Karpas-422 (cell line): ENCODE results near the gene KLHL36. TPM values are rescaled to one million over a fixed set of nuclear protein-coding genes. Genes with fewer than 3 reads are reported as not detected.
A peak's percentile ranks its signal among the peaks of the same experiment; 100 is the strongest.
"Not testable (repeated sequence)": the region's sequence is repeated elsewhere in the genome, so short reads cannot be mapped to it uniquely, and the experiment has no call there.

Source experiments
- DNase-seq: peaks from one replicate; pipeline ENCODE4 v3.0.0-alpha.2; 2015
- H2AFZ ChIP-seq: fragments of 200-600 bp; sonication (generic); 2 replicates; pipeline ENCODE4 v1.6.1; 2014; ENCODE audit warnings: antibody characterized with exemption, low read length, mixed read lengths
- H3K27ac ChIP-seq: fragments of 200-600 bp; sonication (generic); 2 replicates; pipeline ENCODE4 v1.5.1; 2014; ENCODE audit warnings: mild to moderate bottlenecking, low read length, moderate library complexity
- H3K27me3 ChIP-seq: fragments of 200-600 bp; sonication (generic); 2 replicates; pipeline ENCODE4 v1.6.1; 2014; ENCODE audit warnings: low read length, mixed read lengths
- H3K36me3 ChIP-seq: fragments of 200-600 bp; sonication (generic); 2 replicates; pipeline ENCODE4 v1.6.1; 2014; ENCODE audit warnings: low read length, mixed read lengths; ENCODE audit not compliant: insufficient read depth
- H3K4me1 ChIP-seq: fragments of 200-600 bp; sonication (generic); 2 replicates; pipeline ENCODE4 v1.6.1; 2014; ENCODE audit warnings: mild to moderate bottlenecking, low read length, mixed read lengths
- H3K4me2 ChIP-seq: fragments of 200-600 bp; sonication (generic); 2 replicates; pipeline ENCODE4 v1.6.1; 2014; ENCODE audit warnings: low read length, low read depth, mild to moderate bottlenecking; ENCODE audit not compliant: poor library complexity, severe bottlenecking
- H3K4me3 ChIP-seq: fragments of 200-600 bp; sonication (generic); 2 replicates; pipeline ENCODE4 v1.5.1; 2014; ENCODE audit warnings: mild to moderate bottlenecking, antibody characterized with exemption, low read length, mixed read lengths
- H3K79me2 ChIP-seq: fragments of 200-600 bp; sonication (generic); 2 replicates; pipeline ENCODE4 v1.6.1; 2014; ENCODE audit warnings: mild to moderate bottlenecking, low read length, mixed read lengths
- H3K9ac ChIP-seq: fragments of 200-600 bp; sonication (generic); 2 replicates; pipeline ENCODE4 v1.6.0; 2014; ENCODE audit warnings: low read length
- H3K9me2 ChIP-seq: fragments of 200-600 bp; sonication (generic), shearing (Covaris generic); replicated peaks from 2 replicates; pipeline ENCODE4 v1.6.0; 2014; ENCODE audit warnings: mild to moderate bottlenecking, low read length, moderate library complexity; ENCODE audit not compliant: insufficient read depth
- H3K9me3 ChIP-seq: fragments of 300-700, 200-600 bp; sonication (generic); 2 replicates; pipeline ENCODE4 v1.6.1; 2014; ENCODE audit warnings: low read length, mixed read lengths
- H4K20me1 ChIP-seq: fragments of 200-600 bp; sonication (generic); 2 replicates; pipeline ENCODE4 v1.6.1; 2014; ENCODE audit warnings: mild to moderate bottlenecking, antibody characterized with exemption, low read length, low read depth; ENCODE audit not compliant: insufficient read depth
- total RNA-seq: library from RNA; depleted of rRNA; stranded (reverse); fragments of >200 nt; shearing (Covaris generic); gene quantifications from 2 replicates; pipeline ENCODE4 v1.2.3, GENCODE V29; 2014; ENCODE audit warnings: low replicate concordance

The KLHL36 gene
- total RNA-seq, 1 experiment from 2014 or later, result 25.6 TPM

GRCh38 chr16:84683691-84684591 lies 35.6 kb downstream of the KLHL36 start:
- Histone ChIP-seq H3K79me2 (no peaks in the 10 kb centered on the region), H3K9me3 (no peaks in the 10 kb centered on the region), H3K4me2 (no peak overlapping the region), H3K4me1 (peaks cover 8% of the 10 kb centered on the region), H2AFZ (no peak overlapping the region), H4K20me1 (no peaks in the 10 kb centered on the region), H3K27me3 (no peaks in the 10 kb centered on the region), H3K9ac (no peak overlapping the region), H3K27ac (no peak overlapping the region), H3K9me2 (no peaks in the 10 kb centered on the region), H3K4me3 (no peak overlapping the region), H3K36me3 (no peaks in the 10 kb centered on the region)
- DNase-seq, result no peak

GRCh38 chr16:84684592-84684965 lies 36.3 kb downstream of the KLHL36 start:
- Histone ChIP-seq H3K9me2 (no peaks in the 10 kb centered on the region), H3K27me3 (no peaks in the 10 kb centered on the region), H3K4me2 (no peak overlapping the region), H3K4me1 (peaks cover 8% of the 10 kb centered on the region), H3K79me2 (no peaks in the 10 kb centered on the region), H3K9ac (no peak overlapping the region), H3K9me3 (no peaks in the 10 kb centered on the region), H3K4me3 (no peak overlapping the region), H3K36me3 (no peaks in the 10 kb centered on the region), H3K27ac (no peak overlapping the region), H2AFZ (no peak overlapping the region), H4K20me1 (no peaks in the 10 kb centered on the region)
- no peak for DNase-seq

- DNase-seq, result no peak
- no peaks in the 10 kb centered on the region for H3K9me3 ChIP-seq
- peaks cover 8% of the 10 kb centered on the region for H3K4me1 ChIP-seq
- no peaks in the 10 kb centered on the region for H3K36me3 ChIP-seq
- H3K4me2 ChIP-seq, result no peak overlapping the region
- no peaks in the 10 kb centered on the region for H3K27me3 ChIP-seq
- no peak overlapping the region for H3K4me3 ChIP-seq
- H3K27ac ChIP-seq, result no peak overlapping the region
- no peaks in the 10 kb centered on the region for H3K9me2 ChIP-seq
- no peak overlapping the region for H2AFZ ChIP-seq
- H3K79me2 ChIP-seq, result no peaks in the 10 kb centered on the region
- H3K9ac ChIP-seq, result no peak overlapping the region
- no peaks in the 10 kb centered on the region for H4K20me1 ChIP-seq
Observed at GRCh38 chr16:84685210-84685609, 36.9 kb downstream of the KLHL36 start.

- no peaks in the 10 kb centered on the region for H3K79me2 ChIP-seq
- H3K27ac ChIP-seq, result no peak overlapping the region
Observed at GRCh38 chr16:84686707-84687298, 38.5 kb downstream of the KLHL36 start.

GRCh38 chr16:84687715-84688114 lies 39.4 kb downstream of the KLHL36 start:
- Histone ChIP-seq H3K79me2 (no peaks in the 10 kb centered on the region), H3K9me3 (no peaks in the 10 kb centered on the region), H3K4me1 (peaks cover 8% of the 10 kb centered on the region), H4K20me1 (no peaks in the 10 kb centered on the region), H3K9me2 (no peaks in the 10 kb centered on the region), H2AFZ (no peak overlapping the region), H3K4me3 (no peak overlapping the region), H3K36me3 (no peaks in the 10 kb centered on the region), H3K4me2 (no peak overlapping the region), H3K27ac (no peak overlapping the region), H3K27me3 (no peaks in the 10 kb centered on the region), H3K9ac (no peak overlapping the region)
- no peak for DNase-seq

More at GRCh38 chr16:84686707-84687298, 38.5 kb downstream of the KLHL36 start:
- H3K4me3 ChIP-seq, result no peak overlapping the region
- H4K20me1 ChIP-seq, result no peaks in the 10 kb centered on the region
- H3K4me1 ChIP-seq, result peaks cover 8% of the 10 kb centered on the region
- peak; percentile 52 for DNase-seq
- no peaks in the 10 kb centered on the region for H3K9me3 ChIP-seq
- no peaks in the 10 kb centered on the region for H3K36me3 ChIP-seq
- H3K9ac ChIP-seq, result no peak overlapping the region
- H3K9me2 ChIP-seq, result no peaks in the 10 kb centered on the region
- no peaks in the 10 kb centered on the region for H3K27me3 ChIP-seq
- no peak overlapping the region for H2AFZ ChIP-seq
- no peak overlapping the region for H3K4me2 ChIP-seq

GRCh38 chr16:84688163-84688562 lies 39.9 kb downstream of the KLHL36 start:
- H3K79me2 ChIP-seq, H2AFZ ChIP-seq, H3K36me3 ChIP-seq, H3K9me2 ChIP-seq, H3K4me2 ChIP-seq, H4K20me1 ChIP-seq, H3K4me3 ChIP-seq, H3K27me3 ChIP-seq, H3K4me1 ChIP-seq, H3K9ac ChIP-seq, H3K27ac ChIP-seq, H3K9me3 ChIP-seq, DNase-seq: not testable (repeated sequence)

GRCh38 chr16:84689111-84689510 lies 40.8 kb downstream of the KLHL36 start:
- no peak overlapping the region for H2AFZ ChIP-seq

GRCh38 chr16:84690088-84690819 lies 41.9 kb downstream of the KLHL36 start:
- H3K4me1 ChIP-seq, result no peaks in the 10 kb centered on the region
- no peaks in the 10 kb centered on the region for H3K36me3 ChIP-seq
- H3K9me3 ChIP-seq, result no peaks in the 10 kb centered on the region
- no peak overlapping the region for H3K27ac ChIP-seq
- no peaks in the 10 kb centered on the region for H3K79me2 ChIP-seq
- H3K9me2 ChIP-seq, result no peaks in the 10 kb centered on the region
- H2AFZ ChIP-seq, result no peak overlapping the region
- DNase-seq, result no peak
- H3K4me2 ChIP-seq, result no peak overlapping the region
- no peak overlapping the region for H3K4me3 ChIP-seq
- H3K27me3 ChIP-seq, result no peaks in the 10 kb centered on the region
- H3K9ac ChIP-seq, result no peak overlapping the region
- no peaks in the 10 kb centered on the region for H4K20me1 ChIP-seq

More at GRCh38 chr16:84689111-84689510, 40.8 kb downstream of the KLHL36 start:
- Histone ChIP-seq H3K36me3 (no peaks in the 10 kb centered on the region), H3K27me3 (no peaks in the 10 kb centered on the region), H3K9me3 (no peaks in the 10 kb centered on the region), H3K79me2 (no peaks in the 10 kb centered on the region), H3K4me3 (no peak overlapping the region), H3K27ac (no peak overlapping the region), H3K4me2 (no peak overlapping the region), H3K4me1 (peaks cover 3% of the 10 kb centered on the region), H3K9ac (no peak overlapping the region), H4K20me1 (no peaks in the 10 kb centered on the region), H3K9me2 (no peaks in the 10 kb centered on the region)
- DNase-seq, result no peak
